ENCODE data around the gene ADAMTS9.

ADAMTS9 gene

DNA sequence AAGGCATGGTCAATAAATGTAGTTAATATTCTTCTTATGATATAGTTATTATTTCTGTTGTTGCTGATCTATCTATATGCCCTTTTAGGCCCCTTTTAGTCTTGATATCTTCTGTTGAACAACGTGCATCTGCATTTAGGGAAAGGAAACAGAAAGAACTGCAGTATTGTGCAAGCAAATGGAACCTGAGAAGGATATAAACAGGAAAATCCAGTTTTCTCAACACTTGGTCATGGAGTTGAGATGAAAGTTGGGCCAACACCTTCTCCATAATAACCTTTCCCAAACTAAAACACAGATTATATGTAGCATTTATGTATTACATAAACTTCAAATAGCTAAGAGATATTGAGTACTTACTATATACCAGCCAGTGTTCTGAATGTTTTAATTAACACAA is 179.7 kb downstream of the ADAMTS9 start:
- H3K27ac ChIP-seq, result no peak overlapping the region
- TF ChIP-seq, protein P1, sequence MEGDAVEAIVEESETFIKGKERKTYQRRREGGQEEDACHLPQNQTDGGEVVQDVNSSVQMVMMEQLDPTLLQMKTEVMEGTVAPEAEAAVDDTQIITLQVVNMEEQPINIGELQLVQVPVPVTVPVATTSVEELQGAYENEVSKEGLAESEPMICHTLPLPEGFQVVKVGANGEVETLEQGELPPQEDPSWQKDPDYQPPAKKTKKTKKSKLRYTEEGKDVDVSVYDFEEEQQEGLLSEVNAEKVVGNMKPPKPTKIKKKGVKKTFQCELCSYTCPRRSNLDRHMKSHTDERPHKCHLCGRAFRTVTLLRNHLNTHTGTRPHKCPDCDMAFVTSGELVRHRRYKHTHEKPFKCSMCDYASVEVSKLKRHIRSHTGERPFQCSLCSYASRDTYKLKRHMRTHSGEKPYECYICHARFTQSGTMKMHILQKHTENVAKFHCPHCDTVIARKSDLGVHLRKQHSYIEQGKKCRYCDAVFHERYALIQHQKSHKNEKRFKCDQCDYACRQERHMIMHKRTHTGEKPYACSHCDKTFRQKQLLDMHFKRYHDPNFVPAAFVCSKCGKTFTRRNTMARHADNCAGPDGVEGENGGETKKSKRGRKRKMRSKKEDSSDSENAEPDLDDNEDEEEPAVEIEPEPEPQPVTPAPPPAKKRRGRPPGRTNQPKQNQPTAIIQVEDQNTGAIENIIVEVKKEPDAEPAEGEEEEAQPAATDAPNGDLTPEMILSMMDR (IDR thresholded peaks at IDR 0.05; ENCODE audit: low read depth, low read length, missing control alignments), result no peak

DNA sequence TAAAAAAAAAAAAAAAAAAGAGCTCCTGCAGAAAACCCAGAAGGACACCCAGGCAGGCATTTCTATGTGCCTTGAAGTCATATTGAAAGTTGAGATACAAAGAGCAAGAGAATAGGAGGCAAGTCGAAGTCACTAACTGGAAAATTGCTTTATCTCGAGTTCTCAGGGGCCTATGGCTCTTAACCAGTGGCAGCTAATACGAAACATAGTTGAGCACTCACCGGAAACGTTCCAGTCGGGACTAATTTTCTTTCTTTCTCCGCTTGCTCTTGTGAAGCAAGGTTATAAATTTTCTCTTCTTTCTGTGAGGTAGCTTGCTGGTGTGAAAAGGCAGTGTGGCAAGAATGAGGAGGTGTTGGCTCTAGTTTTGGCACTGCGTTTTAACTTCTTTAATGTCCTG is 181.5 kb downstream of the ADAMTS9 start:
- Histone ChIP-seq H3K36me3 (replicated peaks) (no peaks in the 10 kb centered on the region), H3K4me3 (ENCODE audit: low read depth, low read length) (no peak overlapping the region), H3K27me3 (replicated peaks) (no peaks in the 10 kb centered on the region), H3K27ac (no peak overlapping the region)
- in situ Hi-C loops (cut with HindIII; ENCODE audit: low pct_ligation_motif_present, low sequenced_read_pairs), result no loop called here
- no peak for DNase-seq
- TF ChIP-seq, protein P1 (IDR thresholded peaks at IDR 0.05; ENCODE audit: low read depth, low read length, missing control alignments), result no peak

More for the DNA sequence above, 179.7 kb downstream of the ADAMTS9 start:
- no peaks in the 10 kb centered on the region for H3K36me3 ChIP-seq (replicated peaks)
- no peak for DNase-seq
- H3K27me3 ChIP-seq (replicated peaks), result no peaks in the 10 kb centered on the region
- H3K4me3 ChIP-seq (ENCODE audit: low read depth, low read length), result no peak overlapping the region
- in situ Hi-C loops (cut with HindIII; ENCODE audit: low pct_ligation_motif_present, low sequenced_read_pairs), result no loop called here

DNA sequence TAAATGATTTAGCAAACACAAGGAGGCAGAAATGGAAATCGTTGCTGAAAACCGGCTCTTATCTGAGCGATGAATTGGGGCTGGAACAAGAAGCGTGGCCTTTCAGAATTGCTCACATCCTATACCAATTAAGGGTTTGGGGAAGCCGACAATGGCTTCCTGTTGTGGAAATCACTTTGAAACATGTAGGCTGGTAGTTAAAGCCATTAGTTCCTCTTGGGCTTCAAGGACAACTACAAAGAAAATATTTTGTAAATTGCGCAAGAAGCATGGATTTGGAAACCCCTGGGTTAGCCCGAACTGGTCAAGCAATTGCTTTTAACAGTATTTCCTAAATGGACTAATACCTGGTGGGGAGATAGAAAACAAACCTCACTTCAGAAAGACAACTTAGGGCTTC is 182.4 kb downstream of the ADAMTS9 start:
- no peak overlapping the region for H3K27ac ChIP-seq
- H3K27me3 ChIP-seq (replicated peaks), result no peaks in the 10 kb centered on the region
- H3K36me3 ChIP-seq (replicated peaks), result no peaks in the 10 kb centered on the region
- TF ChIP-seq, protein P1 (IDR thresholded peaks at IDR 0.05; ENCODE audit: low read depth, low read length, missing control alignments), result no peak
- in situ Hi-C loops (cut with HindIII; ENCODE audit: low pct_ligation_motif_present, low sequenced_read_pairs), result no loop called here
- H3K4me3 ChIP-seq (ENCODE audit: low read depth, low read length), result no peak overlapping the region
- DNase-seq, result no peak

DNA sequence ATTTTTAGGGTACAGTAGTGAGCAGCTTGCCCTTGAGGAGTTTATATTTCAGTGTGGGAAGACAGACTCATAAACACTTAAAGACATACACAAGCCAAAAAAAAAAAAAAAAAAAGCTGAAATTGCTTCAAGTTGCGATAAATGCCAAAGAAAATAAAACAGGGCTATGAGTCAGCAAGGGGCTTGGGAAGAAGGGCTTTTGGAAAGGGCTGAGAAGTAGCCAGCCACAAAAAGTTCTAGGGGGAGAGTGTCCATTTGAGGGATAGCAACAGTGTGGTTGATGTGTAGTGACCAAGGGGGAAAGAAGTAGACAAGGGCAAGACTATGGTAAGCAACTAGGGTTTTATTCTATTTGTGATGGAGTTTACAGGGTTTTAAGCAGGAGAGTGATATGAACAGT is 185.5 kb downstream of the ADAMTS9 start:
- no peak overlapping the region for H3K4me3 ChIP-seq (ENCODE audit: low read depth, low read length)
- in situ Hi-C loops (cut with HindIII; ENCODE audit: low pct_ligation_motif_present, low sequenced_read_pairs), result no loop called here
- TF ChIP-seq, protein P1 (IDR thresholded peaks at IDR 0.05; ENCODE audit: low read depth, low read length, missing control alignments), result no peak
- no peaks in the 10 kb centered on the region for H3K27me3 ChIP-seq (replicated peaks)
- no peaks in the 10 kb centered on the region for H3K36me3 ChIP-seq (replicated peaks)
- H3K27ac ChIP-seq, result no peak overlapping the region
- peak; percentile 28 for DNase-seq

DNA sequence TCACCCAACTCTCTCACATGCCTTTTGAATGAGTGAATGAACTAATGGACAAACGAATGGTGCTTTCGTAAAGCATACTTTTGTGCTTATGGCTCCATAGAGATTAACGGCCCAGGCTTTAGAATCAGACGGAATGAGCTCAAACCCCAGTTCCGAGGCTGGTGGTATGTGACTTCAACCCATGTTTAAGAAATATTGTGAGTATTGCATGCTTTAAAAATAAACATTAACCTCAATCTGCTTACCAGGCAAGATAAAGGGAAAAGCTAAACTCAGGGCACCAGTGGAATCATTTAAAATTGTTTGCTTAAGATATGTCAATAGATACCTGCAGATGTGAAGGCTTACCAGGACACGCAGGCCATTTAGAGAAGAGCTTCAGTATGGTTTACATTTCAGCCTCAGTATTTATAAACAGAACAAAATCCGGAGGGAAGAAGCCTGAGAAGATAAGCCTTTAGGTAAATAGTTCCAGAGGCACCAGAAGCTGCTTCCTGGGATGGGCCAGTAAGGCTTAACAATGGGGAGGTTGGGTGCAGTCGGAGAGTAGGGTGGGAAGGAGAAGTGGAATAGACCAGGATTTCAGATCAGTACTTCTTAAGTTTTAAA is 186.4 kb downstream of the ADAMTS9 start:
- Histone ChIP-seq H3K27ac (no peak overlapping the region), H3K4me3 (ENCODE audit: low read depth, low read length) (no peak overlapping the region), H3K36me3 (replicated peaks) (no peaks in the 10 kb centered on the region), H3K27me3 (replicated peaks) (no peaks in the 10 kb centered on the region)
- TF ChIP-seq, protein P1 (IDR thresholded peaks at IDR 0.05; ENCODE audit: low read depth, low read length, missing control alignments), result no peak
- peak; percentile 14 for DNase-seq
- in situ Hi-C loops (cut with HindIII; ENCODE audit: low pct_ligation_motif_present, low sequenced_read_pairs), result no loop called here

Data from brain microvascular endothelial cell (primary cell).